T-helper 9 cell (primary cell): ENCODE results near the gene GPHN.
"Not testable (repeated sequence)": the region's sequence is repeated elsewhere in the genome, so short reads cannot be mapped to it uniquely, and the experiment has no call there.

Source experiments
- DNase-seq: peaks from one replicate; pipeline ENCODE4 v3.0.0-alpha.2; 2020

GPHN gene

GRCh38 chr14:66974397-66975025 lies 466.6 kb downstream of the GPHN start:
- DNase-seq: no peak

GRCh38 chr14:66975251-66975650 lies 467.3 kb downstream of the GPHN start:
- DNase-seq: no peak

DNA sequence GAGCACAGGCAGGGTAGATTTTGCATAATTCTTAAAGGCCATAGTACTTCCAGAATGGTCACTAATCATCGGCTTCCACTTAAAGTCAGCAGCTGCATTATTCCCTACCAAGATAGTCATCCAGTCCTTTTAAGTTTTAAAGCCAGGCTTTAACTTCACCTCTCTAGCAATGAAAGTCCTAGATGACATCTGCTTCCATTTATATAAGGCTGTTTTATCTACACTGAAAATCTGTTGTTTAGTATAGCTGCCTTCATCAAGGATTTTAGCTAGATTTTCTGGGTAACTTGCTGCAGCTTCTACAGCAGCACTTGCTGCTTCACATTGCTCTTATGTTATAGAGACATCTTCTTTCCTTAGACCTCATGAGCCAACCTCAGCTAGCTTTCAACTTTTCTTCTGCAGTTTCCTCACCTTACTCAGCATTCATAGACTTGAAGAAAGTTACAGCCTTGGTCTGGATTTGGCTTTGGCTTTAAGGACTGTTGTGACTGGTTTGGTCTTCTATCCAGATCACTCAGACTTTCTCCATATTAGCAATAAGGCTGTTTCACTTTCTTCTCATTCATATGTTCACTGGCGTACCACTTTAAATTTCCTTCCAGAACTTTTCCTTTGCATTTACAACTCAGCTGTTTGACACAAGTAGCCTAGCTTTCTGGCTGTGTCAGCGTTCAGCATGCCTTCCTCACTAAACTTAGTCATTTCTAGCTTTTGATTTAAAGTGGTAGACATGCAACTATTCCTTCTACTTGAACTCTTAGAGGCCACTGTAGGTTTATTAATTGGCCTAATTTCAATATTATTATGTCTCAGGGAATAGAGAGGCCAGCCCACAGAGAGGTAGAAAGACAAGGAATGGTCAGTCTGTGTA lies 471.4 kb downstream of the GPHN start:
- no peak for DNase-seq

DNA sequence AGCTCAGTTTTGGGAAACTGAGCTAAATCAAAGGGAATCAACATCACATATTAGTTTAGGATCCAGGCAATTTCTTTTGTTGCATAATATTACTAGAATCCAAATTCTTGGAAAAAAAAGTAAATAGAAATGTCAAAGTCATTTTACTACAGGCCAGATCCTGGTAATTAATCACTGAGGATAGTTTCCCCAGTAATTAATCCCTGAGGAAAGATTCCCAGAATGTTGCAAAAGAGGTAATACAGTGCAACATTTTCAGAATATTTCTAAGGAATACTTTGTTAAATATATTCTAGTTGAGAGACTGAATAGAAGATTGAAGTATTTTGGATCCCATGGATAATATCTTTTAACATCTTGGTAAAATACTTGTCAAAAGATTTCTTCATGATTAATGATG lies 474.3 kb downstream of the GPHN start:
- DNase-seq: no peak

DNA sequence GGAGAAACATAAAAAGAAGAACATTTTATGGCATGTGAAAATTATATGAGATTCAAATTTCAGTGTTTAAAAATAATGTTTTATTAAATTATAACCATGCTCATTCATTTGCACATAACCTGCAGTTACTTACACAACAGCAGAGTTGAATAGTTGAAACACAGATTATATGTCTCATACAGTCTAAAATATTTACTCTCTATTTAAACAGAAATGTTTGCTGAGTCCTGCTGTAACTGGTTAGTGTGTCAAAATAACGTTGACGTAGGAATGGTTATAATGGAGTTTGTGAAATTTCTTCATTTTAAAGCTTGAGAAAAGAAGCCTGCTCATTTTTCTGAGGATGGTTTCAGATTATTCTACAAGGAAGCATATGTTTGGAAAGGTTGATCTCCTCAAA lies 484.8 kb downstream of the GPHN start:
- no peak for DNase-seq

DNA sequence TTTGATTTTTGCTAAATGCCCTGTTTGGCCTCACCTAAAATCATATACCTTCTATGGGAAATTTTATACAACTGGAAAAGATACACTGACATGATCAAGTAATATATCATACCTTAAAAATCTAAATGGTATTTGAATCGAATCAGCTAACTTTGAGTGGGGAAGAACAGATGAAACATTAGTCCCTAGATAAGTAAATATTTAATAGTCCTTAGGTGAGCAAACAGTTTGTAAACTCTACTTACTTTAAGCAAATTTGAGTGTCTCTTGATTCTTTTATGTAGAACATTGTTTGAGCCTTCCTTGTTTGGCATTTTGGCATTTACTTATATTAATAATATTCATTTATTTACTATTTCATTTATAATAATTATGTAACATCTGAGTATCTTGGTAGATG lies 485.6 kb downstream of the GPHN start:
- DNase-seq: no peak

- no peak for DNase-seq
Measured at GRCh38 chr14:66998013-66998412, 490.1 kb downstream of the GPHN start.

DNA sequence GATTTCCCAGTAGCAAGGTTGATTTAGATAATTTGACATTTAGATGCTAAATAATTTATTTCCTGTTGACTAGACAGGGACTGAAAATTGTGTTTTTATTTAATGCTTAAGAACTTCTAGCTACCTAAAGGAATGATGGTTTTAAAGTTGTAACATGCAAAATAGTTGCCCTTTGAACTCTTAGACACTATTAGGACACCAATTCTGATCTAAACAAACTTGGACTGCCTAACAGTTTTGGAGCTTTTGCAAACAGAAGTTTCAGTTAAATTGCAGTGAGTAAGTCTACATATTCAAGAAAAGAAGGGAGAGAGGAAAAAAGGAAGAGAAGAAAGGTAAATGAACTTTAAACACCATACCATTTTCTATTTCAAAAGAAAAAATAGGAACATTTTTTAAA lies 492.0 kb downstream of the GPHN start:
- DNase-seq: no peak

DNA sequence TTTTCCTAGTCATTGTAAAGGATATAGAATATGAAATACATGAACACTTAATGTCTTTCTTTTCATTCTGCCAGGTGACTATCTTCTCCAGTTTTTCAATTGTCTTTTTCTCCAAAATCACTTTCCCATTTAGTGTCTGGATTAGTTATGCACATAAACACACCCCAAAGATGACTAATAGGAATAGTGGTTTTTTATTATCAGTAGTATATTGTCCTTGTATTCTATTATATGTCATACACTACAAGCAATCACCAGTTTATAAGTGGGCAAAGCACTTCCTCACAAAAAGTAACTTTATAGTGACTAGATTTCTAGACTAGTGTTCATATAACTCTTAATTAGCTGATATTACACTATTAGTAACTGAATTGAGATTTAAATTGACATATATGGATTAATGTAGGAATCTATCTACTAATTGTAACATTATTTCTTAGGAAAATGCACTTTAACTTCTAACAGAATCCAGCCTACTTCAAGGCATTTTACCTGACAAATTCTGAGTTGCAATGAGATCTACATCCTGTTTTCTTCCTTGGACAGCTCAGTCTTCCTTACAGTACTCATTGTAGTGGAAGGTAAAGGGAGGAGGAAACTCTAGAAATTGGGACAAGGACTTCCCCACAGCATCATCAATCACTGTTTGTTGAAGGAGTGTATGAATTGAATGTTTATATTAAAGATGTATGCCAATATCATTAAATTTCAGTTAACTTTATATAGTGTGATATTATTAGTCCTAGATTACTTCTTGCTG lies 495.2 kb downstream of the GPHN start:
- no peak for DNase-seq

GRCh38 chr14:67004521-67004920 lies 496.6 kb downstream of the GPHN start:
- no peak for DNase-seq

GRCh38 chr14:67010602-67011001 lies 502.7 kb downstream of the GPHN start:
- no peak for DNase-seq

GRCh38 chr14:67016856-67017255 lies 508.9 kb downstream of the GPHN start:
- no peak for DNase-seq

DNA sequence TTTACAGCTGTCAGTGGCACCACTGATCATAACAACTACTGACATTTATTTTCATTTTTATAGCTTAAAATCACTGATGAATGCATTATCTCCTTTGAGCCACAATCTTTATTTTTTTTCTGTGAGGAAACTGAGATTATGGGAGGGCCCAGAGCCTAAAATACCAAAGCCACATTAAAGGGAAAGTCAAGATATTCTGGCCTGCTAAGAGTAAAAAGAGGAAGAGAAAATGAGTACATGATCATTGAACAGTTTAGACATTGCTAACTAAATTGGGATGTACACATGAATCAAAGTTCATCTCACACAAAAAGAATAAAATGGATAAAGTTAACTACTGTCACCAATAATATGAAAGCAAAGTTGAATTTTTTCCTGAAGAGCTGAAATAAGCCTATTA lies 510.8 kb downstream of the GPHN start:
- no peak for DNase-seq

DNA sequence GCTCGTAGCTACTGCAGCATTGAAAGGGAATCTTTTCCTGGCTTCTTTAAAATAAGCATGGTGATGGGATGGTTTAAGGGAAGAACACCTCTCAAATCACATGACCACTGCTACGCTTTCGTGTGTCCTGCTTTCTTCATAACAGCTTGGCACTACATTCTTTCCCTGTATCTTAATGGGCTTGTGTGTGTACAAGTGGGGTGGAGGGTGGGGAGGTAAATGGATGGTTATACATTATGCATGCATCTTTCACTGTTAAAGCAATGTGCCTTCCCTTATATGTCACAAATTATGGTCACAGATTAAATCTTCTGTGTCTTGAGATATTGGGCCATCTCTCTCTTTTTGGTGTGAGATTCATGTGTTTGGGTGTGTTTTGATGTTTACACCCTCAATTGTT lies 511.8 kb downstream of the GPHN start:
- no peak for DNase-seq

- DNase-seq: no peak
Measured at GRCh38 chr14:67031920-67032774, 524.2 kb downstream of the GPHN start.

DNA sequence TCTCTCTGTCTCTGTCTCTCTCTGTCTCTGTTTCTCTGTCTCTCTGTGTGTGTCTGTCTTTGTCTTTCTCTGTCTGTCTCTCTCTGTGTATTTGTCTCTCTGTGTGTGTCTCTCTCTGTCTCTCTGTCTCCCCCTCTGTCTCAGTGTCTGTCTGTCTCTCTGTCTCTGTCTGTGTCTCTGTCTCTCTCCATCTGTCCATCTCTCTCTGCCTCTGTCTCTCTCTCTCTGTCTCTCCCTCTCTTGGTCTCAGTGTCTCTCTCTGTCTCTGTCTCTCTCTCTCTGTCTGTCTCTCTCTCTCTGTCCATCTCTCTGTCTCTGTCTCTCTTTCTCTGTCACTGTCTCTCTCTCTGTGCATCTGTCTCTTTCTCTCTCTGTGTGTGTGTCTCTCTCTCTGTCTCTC lies 537.5 kb downstream of the GPHN start:
- no peak for DNase-seq

GRCh38 chr14:67050896-67051295 lies 542.9 kb downstream of the GPHN start:
- DNase-seq: no peak

GRCh38 chr14:67056684-67057083 lies 548.7 kb downstream of the GPHN start:
- no peak for DNase-seq

- no peak for DNase-seq
Measured at GRCh38 chr14:67059596-67059995, 551.6 kb downstream of the GPHN start.

- DNase-seq: no peak
Measured at GRCh38 chr14:67060546-67060945, 552.6 kb downstream of the GPHN start.

DNA sequence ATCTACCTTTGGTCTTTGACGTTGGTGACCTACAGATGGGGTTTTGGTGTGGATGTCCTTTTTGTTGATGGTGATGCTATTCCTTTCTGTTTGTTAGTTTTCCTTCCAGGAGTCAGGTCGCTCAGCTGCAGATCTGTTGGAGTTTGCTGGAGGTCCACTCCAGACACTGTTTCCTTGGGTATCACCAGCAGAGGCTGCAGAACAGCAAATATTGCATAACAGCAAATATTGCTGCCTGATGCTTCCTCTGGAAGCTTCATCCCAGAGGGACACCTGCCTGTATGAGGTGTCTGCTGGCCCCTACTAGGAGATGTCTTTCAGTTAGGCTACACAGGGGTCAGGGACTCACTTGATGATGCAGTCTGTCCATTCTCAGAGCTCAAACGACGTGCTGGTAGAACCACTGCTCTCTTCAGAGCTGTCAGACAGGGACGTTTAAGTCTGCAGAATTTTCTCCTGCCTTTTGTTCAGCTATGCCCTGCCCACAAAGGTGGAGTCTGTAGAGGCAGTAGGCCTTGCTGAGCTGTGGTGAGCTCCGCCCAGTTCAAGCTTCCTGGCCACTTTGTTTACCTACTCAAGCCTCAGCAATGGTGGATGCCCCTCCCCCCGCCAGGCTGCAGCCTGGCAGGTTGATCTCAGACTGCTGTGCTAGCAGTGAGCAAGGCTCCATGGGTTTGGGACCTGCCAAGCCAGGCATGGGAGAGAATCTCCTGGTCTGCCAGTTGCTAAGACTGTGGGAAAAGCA lies 559.3 kb downstream of the GPHN start:
- not testable (repeated sequence) for DNase-seq

DNA sequence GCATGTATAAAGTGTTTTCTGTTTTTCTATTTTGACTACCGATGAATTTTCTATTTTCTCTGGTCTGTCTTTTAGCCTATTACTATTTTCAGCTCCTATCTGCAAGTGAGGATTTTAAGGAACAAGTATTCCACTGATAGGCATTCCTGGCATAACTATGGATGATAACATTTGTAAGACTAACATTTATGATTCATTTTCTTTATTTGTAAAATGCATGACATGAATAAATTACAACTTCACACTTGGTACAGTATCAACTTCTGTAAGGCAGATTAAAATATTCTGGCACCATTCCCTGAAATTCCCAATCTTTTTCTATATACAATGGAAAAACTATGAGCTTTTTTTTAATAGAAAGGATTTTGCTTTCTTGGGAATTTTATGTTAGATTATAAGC lies 560.3 kb downstream of the GPHN start:
- DNase-seq: no peak
